ENCODE data around the gene SPOCD1.

The SPOCD1 gene

DNA sequence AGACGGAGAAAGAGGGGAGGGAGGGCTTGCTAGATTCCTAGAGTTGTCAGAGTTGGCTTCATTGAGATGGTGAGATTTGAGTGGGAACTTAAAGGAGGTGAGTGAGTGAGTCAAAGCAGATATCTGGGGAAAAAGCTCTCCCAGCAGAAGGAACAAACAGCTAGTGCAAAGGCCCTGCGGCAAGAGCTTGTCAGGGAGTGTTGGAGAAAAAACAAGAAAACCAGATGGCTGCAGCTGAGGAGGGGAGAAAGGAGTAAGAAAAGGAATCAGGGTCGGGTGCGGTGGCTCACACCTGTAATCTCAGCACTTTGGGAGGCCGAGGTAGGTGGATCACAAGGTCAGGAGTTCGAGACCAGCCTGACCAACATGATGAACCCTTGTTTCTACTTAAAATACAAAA, 40.3 kb upstream of the SPOCD1 start:
- no peak overlapping the region for H3K4me3 ChIP-seq (ENCODE audit: low read depth, low read length)
- no peak for DNase-seq (ENCODE audit: low read depth)
- TF ChIP-seq, protein P1, sequence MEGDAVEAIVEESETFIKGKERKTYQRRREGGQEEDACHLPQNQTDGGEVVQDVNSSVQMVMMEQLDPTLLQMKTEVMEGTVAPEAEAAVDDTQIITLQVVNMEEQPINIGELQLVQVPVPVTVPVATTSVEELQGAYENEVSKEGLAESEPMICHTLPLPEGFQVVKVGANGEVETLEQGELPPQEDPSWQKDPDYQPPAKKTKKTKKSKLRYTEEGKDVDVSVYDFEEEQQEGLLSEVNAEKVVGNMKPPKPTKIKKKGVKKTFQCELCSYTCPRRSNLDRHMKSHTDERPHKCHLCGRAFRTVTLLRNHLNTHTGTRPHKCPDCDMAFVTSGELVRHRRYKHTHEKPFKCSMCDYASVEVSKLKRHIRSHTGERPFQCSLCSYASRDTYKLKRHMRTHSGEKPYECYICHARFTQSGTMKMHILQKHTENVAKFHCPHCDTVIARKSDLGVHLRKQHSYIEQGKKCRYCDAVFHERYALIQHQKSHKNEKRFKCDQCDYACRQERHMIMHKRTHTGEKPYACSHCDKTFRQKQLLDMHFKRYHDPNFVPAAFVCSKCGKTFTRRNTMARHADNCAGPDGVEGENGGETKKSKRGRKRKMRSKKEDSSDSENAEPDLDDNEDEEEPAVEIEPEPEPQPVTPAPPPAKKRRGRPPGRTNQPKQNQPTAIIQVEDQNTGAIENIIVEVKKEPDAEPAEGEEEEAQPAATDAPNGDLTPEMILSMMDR (IDR thresholded peaks at IDR 0.05; ENCODE audit: insufficient read depth, low read depth, low read length, missing control alignments) = no peak

DNA sequence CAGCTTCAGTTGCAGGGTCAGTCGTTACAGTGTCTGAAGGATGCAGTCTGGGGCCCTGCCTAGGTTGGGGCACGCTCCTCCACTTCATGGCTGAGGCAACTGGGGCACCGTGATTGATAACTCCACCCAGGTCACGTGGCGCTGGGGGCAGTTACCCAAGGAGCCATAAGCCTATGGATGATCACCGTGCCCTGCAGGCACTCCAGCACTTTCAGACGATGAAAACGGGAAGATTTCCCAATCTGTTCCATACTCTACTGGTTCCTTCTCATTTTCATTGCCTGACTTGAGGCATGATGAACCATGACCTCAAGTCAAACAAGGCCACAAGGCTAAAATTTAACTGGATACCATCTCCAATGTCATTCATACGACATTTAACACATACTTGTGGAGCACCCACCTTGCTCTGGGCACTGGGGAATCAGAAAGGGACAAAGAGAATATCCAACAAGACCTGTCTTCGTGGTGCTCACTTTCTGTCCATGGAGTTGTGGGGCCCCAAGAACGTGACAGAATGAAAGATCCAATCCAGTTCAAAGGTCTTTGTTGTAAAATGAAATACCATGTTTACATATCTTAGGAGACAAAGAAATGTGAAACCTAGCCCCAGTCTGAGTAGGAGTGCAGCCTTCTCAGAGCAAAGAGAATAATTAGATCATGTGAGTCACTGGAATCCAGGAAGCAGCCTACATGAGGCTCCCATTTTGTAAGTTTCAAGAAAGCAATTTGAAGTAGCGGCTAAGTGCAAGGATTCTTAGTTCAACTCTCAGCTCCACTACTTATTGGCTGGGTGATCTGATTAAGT, 39.4 kb upstream of the SPOCD1 start:
- DNase-seq (ENCODE audit: low read depth) = no peak
- H3K4me3 ChIP-seq (ENCODE audit: low read depth, low read length) = no peak overlapping the region
- TF ChIP-seq, protein P1 (IDR thresholded peaks at IDR 0.05; ENCODE audit: insufficient read depth, low read depth, low read length, missing control alignments) = no peak

DNA sequence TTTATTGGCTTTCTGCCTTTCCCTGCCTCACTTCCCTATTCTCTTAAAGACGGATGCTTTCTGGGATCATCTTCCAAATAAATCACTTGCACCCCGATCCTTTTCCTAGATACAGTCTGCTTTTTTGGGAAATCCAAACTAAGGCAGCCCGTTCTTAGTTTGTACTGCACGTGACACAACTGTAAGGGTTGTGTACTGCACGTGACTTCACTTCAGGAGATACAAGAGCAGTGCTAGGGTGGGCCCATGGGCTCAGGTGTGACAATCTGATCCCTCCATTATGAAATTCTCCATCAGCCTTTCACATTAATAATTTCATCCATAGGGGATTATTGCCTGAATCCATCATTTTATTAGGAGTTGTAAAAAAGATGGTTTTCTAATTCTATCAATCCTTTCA, 33.8 kb upstream of the SPOCD1 start:
- H3K4me3 ChIP-seq (ENCODE audit: low read depth, low read length) = no peak overlapping the region
- no peak for DNase-seq (ENCODE audit: low read depth)
- TF ChIP-seq, protein P1 (IDR thresholded peaks at IDR 0.05; ENCODE audit: insufficient read depth, low read depth, low read length, missing control alignments) = no peak

DNA sequence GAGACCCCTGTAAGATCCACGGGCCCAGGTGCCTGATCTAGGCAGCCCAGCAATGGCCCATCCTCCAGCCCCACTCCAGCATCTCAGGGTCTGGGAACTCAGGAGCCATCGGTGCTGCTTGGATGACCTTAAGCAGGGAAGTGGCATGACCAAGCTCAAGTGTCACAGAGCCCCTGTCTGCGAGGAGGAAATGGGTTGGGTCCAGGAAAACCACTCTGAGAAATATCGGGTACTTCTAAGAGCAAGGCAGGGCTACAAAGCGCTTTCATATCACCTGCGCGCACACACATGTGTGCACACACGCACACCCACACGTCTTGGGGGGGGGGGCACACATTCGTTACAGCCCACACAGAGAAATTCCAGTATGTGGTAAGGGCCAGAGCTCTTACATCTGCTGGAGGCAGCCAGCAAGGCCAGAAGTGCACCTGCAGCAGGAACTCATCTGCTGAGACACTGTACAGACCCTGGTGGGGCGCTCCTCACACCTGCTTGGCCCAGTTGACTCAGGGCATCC, 32.6 kb upstream of the SPOCD1 start:
- TF ChIP-seq, protein P1 (IDR thresholded peaks at IDR 0.05; ENCODE audit: insufficient read depth, low read depth, low read length, missing control alignments) = no peak
- H3K4me3 ChIP-seq (ENCODE audit: low read depth, low read length) = no peak overlapping the region
- DNase-seq (ENCODE audit: low read depth) = peak; percentile 60

DNA sequence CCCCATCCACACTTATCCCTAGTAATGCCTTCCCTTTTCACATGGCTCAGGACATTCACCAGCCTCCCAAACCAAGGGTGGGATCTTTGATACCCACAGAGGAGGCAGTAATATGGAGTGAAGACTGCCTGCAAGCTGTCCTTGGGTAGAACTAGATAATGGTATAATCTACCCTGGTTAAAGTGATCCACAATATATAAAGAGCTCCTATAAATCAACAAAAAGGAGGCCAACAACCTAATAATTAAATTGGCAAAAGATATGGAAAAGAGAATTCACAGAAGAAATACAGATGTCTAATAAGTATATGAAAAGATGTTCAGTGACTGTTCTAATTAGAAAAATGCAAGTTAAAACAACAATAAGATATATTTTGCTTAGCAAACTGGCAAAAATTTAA, 30.7 kb upstream of the SPOCD1 start:
- TF ChIP-seq, protein P1 (IDR thresholded peaks at IDR 0.05; ENCODE audit: insufficient read depth, low read depth, low read length, missing control alignments) = no peak
- DNase-seq (ENCODE audit: low read depth) = no peak
- no peak overlapping the region for H3K4me3 ChIP-seq (ENCODE audit: low read depth, low read length)

DNA sequence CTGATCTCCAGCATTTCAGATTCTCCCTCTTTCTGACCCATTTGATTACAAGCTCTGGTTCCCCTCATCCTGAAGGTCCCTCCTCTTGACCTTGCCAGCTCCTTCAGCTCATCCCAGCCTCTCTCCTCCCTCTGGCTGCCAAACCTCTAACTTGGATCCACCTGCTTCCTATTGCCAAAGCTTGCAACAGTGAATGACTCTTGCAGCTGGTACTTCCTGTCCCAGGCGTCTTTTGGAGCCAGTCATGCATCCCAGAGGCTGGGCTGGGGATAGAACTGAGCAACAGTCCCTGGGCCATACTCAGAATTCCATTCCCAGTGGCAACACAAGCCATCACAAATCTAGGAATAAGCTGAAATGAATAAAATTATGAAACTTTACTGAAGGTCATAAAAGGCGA, 27.7 kb upstream of the SPOCD1 start:
- TF ChIP-seq, protein P1 (IDR thresholded peaks at IDR 0.05; ENCODE audit: insufficient read depth, low read depth, low read length, missing control alignments) = no peak
- no peak for DNase-seq (ENCODE audit: low read depth)
- no peak overlapping the region for H3K4me3 ChIP-seq (ENCODE audit: low read depth, low read length)

Measured in GM12865 (cell line).